GM11168 (cell line): ENCODE measurements around the gene EIF1AX.
"Not testable (repeated sequence)": the region's sequence is repeated elsewhere in the genome, so short reads cannot be mapped to it uniquely, and the experiment has no call there.

Experiments used
- in situ Hi-C: fragments of 300-500 bp; cut with MboI; formaldehyde crosslinking; loops from one replicate; pipeline ENCODE4 v1.12.0; 2022; ENCODE audit warnings: low sequenced_read_pairs; ENCODE audit not compliant: unreplicated experiment

EIF1AX gene

GRCh38 chrX:20128670-20129069 lies 13.0 kb downstream of the EIF1AX start:
- in situ Hi-C loops: no loop called here

GRCh38 chrX:20127440-20127839 lies 14.2 kb downstream of the EIF1AX start:
- in situ Hi-C loops: not testable (repeated sequence)

- in situ Hi-C loops: not testable (repeated sequence)
These were observed 14.8 kb downstream of the EIF1AX start for GRCh38 chrX:20126833-20127232.

- in situ Hi-C loops: no loop called here
These were observed 16.7 kb downstream of the EIF1AX start for GRCh38 chrX:20124964-20125363.

- in situ Hi-C loops: no loop called here
These were observed 23.4 kb downstream of the EIF1AX start for GRCh38 chrX:20118065-20118824.

- in situ Hi-C loops: no loop called here
These were observed 24.9 kb downstream of the EIF1AX start, which contains the start of gene MAP7D2 for GRCh38 chrX:20116577-20117240. TSS of gene MAP7D2 (minus strand) at chrX:20116907. CDS start at chrX:20116879, 28 bp downstream.

- in situ Hi-C loops: no loop called here
These were observed 25.5 kb downstream of the EIF1AX start for GRCh38 chrX:20116087-20116576.

GRCh38 chrX:20112022-20112774 lies 29.4 kb downstream of the EIF1AX start:
- in situ Hi-C loops: no loop called here

- in situ Hi-C loops: no loop called here
These were observed 30.4 kb downstream of the EIF1AX start for GRCh38 chrX:20111271-20111670.

GRCh38 chrX:20101934-20102581 lies 39.6 kb downstream of the EIF1AX start:
- in situ Hi-C loops: no loop called here

GRCh38 chrX:20091499-20091898 lies 50.1 kb downstream of the EIF1AX start:
- in situ Hi-C loops: no loop called here

- in situ Hi-C loops: no loop called here
These were observed 51.8 kb downstream of the EIF1AX start for GRCh38 chrX:20089845-20090244.

GRCh38 chrX:20080277-20080676 lies 61.4 kb downstream of the EIF1AX start:
- in situ Hi-C loops: no loop called here
